GM13977 (cell line): ENCODE results near the gene TIAL1.

Experiments used
- DNase-seq: peaks from one replicate; pipeline ENCODE4 v3.0.0; 2012; ENCODE audit warnings: low spot score
- CTCF ChIP-seq: IDR thresholded peaks from 2 replicates; pipeline ENCODE4 v1.5.1; 2012; ENCODE audit warnings: mild to moderate bottlenecking, control low read depth; ENCODE audit not compliant: insufficient read depth; ENCODE audit errors: extremely low read depth, missing control alignments
- in situ Hi-C: fragments of 300-500 bp; cut with MboI; formaldehyde crosslinking; loops from one replicate; pipeline ENCODE4 v1.12.0; 2022; ENCODE audit warnings: low sequenced_read_pairs, low pct_unique_long_range_greater_than_20kb, mixed read lengths, inconsistent platforms; ENCODE audit not compliant: unreplicated experiment

TIAL1 gene

GRCh38 chr10:119549247-119549999, 47.3 kb downstream of the TIAL1 start:
- in situ Hi-C loops: no loop called here
- DNase-seq: no peak
- no peak for TF ChIP-seq CTCF

DNA sequence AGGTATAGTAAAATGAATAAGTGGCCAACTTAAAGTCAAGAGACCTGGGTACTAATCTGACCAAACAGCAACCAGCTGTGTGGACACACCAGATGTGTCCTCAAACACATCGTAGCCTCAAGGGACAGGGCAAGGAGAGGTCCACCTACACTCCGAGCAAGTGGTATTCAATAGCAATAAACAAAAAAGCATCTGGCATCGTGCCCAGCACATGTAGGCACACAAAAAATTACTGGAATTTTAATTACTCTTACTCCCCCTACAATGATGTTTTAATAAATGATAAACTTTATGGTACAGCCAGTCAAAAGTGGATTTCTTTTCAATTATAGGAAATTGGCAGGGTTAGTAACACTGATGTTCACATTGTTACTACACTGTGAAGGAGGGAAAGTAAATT, 50.8 kb downstream of the TIAL1 start:
- in situ Hi-C loops: no loop called here
- DNase-seq: no peak
- no peak for TF ChIP-seq CTCF

GRCh38 chr10:119545310-119545709, 51.5 kb downstream of the TIAL1 start:
- DNase-seq: no peak
- in situ Hi-C loops: no loop called here
- no peak for TF ChIP-seq CTCF

DNA sequence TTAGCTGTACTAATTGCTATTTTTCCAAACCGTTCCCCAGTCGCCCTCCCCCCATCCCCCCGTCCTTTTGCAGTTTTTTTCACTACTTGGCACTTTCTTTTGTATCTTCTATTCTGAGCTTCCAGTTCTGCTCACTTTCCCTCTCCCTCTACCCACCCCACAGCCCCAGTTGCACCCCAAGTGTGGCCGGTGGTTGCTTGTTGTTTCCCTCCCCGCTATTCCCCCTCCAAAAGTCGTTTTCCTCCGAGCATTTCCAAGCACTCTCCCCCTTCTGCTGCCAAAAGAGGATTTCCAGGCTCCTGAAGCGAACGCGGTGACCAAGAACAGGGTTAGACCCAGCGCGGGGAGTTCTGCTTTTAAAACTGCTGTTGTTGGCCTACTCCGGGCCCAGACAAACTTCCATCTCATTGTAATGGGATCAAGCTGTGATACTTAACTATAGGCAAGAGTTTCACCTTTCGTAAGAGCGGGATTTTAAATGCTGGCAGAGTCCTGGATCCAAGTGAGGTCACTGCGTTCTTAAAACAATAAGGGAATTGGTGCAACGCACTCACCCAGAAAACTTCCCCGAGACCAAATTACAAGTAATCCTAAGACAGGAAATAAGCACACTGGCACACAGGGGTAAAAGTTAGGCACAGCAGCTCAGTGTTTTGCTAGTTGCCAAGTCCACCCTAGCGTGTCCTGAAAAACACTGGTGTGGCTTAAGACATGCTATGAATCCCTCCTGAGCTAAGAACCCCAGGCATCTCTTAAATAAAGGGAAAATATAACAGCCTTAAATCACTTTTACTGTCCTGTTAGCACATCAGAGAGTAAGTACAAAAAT, 52.7 kb downstream of the TIAL1 start:
- no peak for TF ChIP-seq CTCF

DNA sequence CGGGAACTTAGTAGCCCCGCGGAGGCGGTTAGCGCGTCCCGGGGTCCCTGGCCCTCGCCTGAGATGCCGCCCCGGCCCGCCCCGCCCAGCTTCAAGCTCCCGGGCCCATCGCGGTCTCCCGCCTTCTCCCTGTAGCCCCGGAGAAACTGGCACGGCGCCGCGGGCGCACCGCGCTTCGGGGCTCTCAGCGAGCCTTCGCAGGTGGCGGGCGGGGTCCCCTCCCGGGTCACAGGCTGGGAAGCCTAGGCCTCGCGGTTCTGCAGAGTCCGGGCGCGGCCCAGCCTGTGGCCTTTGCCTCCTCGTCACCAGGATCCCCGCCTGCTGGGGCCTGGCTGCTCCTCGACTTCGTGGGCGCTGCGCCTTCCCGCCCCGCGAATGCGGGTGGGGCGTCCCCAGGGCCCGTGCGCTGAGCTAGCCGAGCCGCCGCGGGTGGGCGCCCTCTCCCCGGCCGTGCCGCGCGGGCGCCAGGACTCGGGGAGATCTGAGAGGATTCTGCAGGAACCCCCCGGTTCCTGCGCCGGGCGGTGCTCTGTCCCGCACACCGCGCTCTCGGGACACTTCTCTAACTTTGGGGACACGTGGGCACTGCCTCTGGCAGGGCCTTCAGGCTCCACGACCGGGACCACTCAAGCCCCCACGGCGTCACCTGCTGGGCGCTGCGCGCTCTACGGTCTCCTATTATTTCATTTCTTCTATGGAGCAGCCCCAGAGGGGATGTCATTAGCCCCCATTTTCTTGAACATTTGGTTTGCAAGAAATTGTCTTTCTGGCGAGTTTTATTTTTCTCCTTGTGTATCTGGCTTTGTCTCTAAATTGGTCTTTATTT, 53.6 kb downstream of the TIAL1 start:
- in situ Hi-C loops: no loop called here
- peak; percentile 81 for DNase-seq
- TF ChIP-seq CTCF: peak; percentile 73

More for the DNA sequence above, 52.7 kb downstream of the TIAL1 start:
- in situ Hi-C loops: no loop called here
- DNase-seq: no peak

DNA sequence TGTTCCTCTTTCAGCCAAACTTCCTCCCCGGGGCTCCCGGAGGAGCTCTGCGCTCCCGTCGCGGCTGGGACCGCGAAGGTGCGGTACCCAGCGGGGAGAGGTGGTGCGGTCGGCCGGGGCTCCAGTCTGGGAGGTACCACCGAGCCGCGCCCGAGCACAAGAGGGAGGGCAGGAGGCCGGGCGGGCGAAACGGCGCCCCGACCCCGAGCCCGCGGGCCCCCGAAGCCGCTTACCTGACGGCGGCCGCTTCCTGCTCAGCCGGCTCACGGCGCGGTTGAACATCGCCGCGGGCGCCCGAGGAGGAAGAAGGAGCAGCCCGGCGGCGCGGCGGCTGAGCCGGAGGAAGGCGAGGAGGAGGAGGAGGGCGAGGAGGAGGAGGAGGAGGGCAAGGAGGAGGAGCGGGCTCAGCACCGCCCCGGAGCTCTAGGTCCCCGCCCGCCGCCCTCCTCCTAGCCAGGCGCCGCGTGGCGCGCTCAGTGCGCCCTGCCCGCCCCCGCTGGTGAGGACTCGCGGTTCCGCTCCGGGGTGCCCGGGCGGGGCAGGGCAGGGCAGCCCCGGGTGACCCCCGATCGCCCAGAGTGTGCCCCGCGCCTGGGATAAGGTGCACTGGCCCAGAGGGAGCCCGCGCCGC, 54.3 kb downstream of the TIAL1 start, which contains the start of gene RGS10:
Gene RGS10, minus strand, starts transcription at position 363 of the 631 bp plus-strand sequence. Its CDS starts 81 bp downstream, at position 282.
- DNase-seq: peak; percentile 90
- in situ Hi-C loops: no loop called here
- no peak for TF ChIP-seq CTCF
